ENCODE measurements around the gene APBB2. TPM values are rescaled to one million over a fixed set of nuclear protein-coding genes. Genes with fewer than 3 reads are reported as not detected.

Gene APBB2
- total RNA-seq, 1 donor from 2014 or later: 23.9 TPM

DNA sequence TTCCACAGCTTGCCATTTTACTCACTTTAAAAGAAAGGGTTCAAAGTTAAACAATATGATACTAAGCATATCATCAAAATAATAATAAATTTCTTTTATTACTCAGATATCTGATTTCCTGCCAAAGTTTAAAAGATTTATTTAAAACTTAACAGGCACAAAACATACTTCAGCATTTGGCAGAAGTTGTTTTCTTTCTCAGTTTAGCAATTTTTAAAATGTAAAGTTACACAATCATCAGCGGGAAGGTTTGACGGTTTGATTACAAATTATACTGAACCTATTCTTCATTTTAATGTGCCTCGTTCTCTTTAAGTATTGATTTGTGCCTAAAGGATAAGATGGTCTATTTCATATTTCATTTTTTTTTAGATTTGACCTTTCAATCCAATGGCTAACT, 227.2 kb downstream of the APBB2 start:
- intact Hi-C loops (cut with micrococcal nuclease): no loop called here
- no peak for ATAC-seq
- no peak for DNase-seq

- DNase-seq (no peak), ATAC-seq (no peak)
- intact Hi-C loops (cut with micrococcal nuclease): no loop called here
These were observed 228.0 kb downstream of the APBB2 start for GRCh38 chr4:40986375-40986774.

DNA sequence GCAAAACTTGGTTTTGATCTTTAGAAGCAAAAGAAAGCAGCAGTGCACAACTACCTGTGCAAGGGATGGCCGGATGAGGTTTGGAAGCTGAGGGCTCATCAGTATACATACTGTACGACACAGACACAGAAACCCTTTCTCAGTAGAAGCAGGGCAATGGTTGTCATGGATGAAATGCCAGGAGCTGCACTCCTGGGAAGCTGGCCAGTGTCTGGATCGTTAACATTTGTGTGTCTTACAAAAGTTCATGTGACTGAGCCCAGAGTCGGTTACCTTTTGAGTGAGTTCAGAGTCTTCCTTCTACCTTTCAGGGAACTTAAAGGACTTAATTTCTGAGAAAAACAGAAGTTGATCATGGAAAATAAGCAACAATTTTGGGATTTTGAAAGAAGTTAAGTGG, 230.3 kb downstream of the APBB2 start:
- intact Hi-C loops (cut with micrococcal nuclease): no loop called here
- DNase-seq (no peak), ATAC-seq (peak; percentile 55)

DNA sequence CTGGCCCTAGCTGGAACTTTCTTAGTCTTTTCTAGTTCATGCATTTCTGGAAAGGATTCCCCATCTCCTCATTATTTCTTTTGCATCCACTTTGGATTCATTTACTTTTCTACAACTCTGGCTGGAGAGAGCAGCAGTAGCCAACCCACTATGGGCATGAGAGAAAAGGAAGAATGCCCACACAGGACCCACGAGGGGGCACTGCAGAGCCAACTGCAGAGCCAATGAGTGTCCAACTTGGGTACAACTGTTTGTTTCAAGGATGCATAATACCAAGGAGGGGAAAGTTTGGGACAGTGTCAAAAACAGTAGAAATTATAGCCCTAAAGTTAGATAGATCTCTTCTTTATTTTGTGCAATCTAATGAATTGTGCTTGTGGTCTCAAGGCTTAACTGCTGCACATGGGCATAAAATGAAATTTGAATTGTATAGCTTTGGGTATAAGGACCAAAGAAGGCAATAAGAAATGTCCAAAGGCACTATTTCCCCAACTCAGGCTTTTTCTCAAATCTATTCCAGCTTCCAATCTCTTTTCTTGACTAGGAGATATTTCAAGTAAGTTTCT, 233.9 kb downstream of the APBB2 start:
- intact Hi-C loops (cut with micrococcal nuclease): no loop called here
- DNase-seq (no peak), ATAC-seq (peak; percentile 35)

DNA sequence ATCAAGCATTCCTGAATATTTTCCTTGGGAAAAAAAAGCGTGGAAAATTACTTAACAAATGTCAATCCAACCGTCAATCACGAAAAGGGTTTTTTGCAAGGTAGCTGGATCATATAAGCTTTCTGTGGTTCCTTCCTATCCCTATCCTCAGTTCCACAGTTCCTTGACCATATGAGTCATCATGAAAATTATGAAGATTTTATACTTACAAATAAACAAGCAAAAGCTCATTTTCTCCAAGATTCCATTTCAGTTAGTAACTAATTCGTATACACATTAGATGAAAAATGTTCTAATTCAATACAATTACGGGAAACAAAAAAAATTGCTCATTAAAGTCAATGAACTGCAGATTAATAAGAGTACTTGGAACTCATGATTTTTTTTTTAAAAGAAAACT, 235.8 kb downstream of the APBB2 start:
- ATAC-seq (no peak), DNase-seq (no peak)
- intact Hi-C loops (cut with micrococcal nuclease): loop anchor here (2.0 to 10.0 kb wide), 2 partner anchors 54 to 234 kb away; no protein-coding TSS in a partner anchor

DNA sequence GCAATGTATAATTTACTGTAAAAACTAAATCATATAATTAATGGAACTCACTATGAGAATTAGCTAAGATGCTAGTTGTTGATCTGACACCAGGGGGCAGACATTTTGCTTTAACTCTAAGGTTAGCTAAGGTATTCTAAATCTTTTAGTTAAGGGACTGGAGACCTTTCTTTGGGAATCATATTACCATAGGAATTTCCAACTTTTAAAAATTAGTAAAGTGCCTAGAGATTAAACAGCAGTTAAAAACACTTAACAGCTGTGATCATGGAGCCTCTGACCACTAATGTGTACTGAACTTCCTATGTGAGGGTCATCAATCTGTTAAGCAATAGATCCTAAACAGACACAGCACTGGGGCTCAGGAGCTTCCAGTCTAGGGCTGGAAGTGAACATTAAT, 238.0 kb downstream of the APBB2 start:
- DNase-seq: no peak

DNA sequence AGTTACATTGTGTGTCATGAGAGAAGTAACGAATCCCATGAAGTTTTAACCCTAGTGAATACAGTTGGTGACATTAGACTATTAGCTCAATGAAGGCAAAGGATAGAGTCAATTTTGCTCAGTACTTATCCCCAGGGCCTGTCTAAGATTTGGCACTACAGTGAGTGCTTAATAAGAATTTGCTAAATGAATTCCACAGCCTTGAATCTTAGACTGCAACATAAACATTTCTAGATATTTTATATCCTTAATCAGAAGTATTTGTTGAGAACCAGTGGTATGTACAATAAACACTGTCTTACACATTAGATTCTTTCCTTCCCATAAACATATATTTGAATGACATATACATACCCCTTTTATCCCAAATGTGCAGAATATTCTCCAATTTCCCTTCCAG, 241.6 kb downstream of the APBB2 start:
- DNase-seq (no peak), ATAC-seq (no peak)
- intact Hi-C loops (cut with micrococcal nuclease): loop anchor here (10.0 kb wide), 1 partner anchor 48 kb away; no protein-coding TSS in a partner anchor

More for the DNA sequence above, 238.0 kb downstream of the APBB2 start:
- intact Hi-C loops (cut with micrococcal nuclease): loop anchor here (10.0 kb wide), 1 partner anchor 52 kb away; no protein-coding TSS in a partner anchor
- peak; percentile 55 for ATAC-seq

- ATAC-seq (no peak), DNase-seq (no peak)
- intact Hi-C loops (cut with micrococcal nuclease): loop anchor here (10.0 kb wide), 1 partner anchor 47 kb away; no protein-coding TSS in a partner anchor
These were observed 243.0 kb downstream of the APBB2 start for GRCh38 chr4:40971338-40971737.

GRCh38 chr4:40969501-40969900, 244.8 kb downstream of the APBB2 start:
- ATAC-seq (no peak), DNase-seq (no peak)
- intact Hi-C loops (cut with micrococcal nuclease): no loop called here

- intact Hi-C loops (cut with micrococcal nuclease): no loop called here
These were observed 246.8 kb downstream of the APBB2 start for GRCh38 chr4:40967550-40967949.

DNA sequence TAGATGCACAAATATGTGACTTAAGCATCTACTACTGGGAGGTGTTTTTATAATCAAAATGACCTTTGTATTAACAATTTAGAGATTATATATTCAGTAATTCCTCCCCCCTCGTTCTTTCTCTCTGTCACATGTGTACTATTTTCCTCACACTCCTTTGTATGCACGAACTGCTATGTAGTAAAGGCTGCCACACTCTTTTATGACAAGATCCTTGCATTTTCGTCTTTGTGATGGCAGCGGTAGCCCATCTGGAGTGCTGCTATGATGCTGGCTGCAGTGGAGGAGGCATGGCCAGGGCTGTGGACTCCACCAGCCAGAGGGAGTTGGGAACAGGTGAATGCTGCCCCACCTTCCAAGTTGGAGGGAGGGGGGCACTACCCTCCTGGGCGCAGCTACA, 248.3 kb downstream of the APBB2 start:
- intact Hi-C loops (cut with micrococcal nuclease): no loop called here
- no peak for ATAC-seq
- DNase-seq: no peak

More at GRCh38 chr4:40967550-40967949, 246.8 kb downstream of the APBB2 start:
- DNase-seq (no peak), ATAC-seq (no peak)

DNA sequence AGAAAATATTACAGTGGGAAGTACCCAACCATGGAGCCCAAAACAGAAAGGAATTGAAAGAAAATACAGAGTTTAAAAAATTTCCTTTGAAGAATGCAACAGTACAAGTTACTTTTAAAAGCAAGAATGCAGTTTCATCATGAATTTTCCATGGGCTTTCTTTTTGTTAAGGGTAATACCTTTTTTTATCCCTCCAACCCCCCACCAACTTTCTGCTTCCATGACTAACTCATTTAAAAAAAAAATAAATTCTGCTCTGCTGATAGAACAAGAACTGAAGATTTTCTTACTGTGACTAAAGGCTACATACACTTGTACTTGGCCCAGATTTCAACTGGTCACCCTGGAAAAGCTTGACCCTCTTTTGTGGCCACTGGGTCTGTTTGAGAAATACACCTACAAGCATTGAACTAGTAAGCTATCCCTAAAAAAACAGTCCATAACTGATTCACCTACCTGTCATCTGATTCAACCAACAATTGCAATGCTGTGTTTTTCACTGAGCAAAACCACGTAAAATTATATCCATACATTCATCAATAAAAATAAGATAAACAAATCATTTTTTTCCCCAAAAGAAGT, 250.4 kb downstream of the APBB2 start:
- no peak for DNase-seq

GRCh38 chr4:40962551-40963180, 251.7 kb downstream of the APBB2 start:
- DNase-seq: no peak
- intact Hi-C loops (cut with micrococcal nuclease): no loop called here
- ATAC-seq: peak; percentile 26

More for the DNA sequence above, 250.4 kb downstream of the APBB2 start:
- ATAC-seq: no peak
- intact Hi-C loops (cut with micrococcal nuclease): no loop called here

GRCh38 chr4:40960941-40961340, 253.4 kb downstream of the APBB2 start:
- DNase-seq: no peak
- intact Hi-C loops (cut with micrococcal nuclease): no loop called here
- ATAC-seq: no peak

DNA sequence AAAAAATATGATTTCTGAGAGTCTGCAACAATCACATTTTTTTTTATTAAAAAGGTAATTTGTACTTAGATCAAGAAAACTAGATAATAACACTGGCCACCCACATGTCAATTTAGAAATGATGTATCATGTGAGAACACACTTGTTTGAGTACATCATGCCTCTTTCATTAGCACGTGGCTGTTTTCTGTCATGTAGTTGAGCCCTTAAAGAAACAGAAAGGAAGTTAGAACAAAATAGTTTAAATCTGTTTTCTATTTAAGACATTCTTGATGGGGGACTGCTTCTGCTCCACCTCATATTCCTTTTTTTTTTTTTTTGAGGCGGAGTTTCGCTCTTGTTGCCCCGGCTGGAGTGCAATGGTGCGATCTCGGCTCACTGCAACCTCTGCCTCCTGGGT, 257.1 kb downstream of the APBB2 start:
- DNase-seq (no peak), ATAC-seq (no peak)
- intact Hi-C loops (cut with micrococcal nuclease): no loop called here

- DNase-seq: no peak
- intact Hi-C loops (cut with micrococcal nuclease): no loop called here
- no peak for ATAC-seq
These were observed 257.6 kb downstream of the APBB2 start for GRCh38 chr4:40956721-40957255.

- intact Hi-C loops (cut with micrococcal nuclease): no loop called here
- DNase-seq: no peak
- peak; percentile 82 for ATAC-seq
These were observed 260.2 kb downstream of the APBB2 start for GRCh38 chr4:40954088-40954668.

- intact Hi-C loops (cut with micrococcal nuclease): no loop called here
- peak; percentile 55 for DNase-seq
- ATAC-seq: peak; percentile 87
These were observed 260.9 kb downstream of the APBB2 start for GRCh38 chr4:40953283-40954087.

DNA sequence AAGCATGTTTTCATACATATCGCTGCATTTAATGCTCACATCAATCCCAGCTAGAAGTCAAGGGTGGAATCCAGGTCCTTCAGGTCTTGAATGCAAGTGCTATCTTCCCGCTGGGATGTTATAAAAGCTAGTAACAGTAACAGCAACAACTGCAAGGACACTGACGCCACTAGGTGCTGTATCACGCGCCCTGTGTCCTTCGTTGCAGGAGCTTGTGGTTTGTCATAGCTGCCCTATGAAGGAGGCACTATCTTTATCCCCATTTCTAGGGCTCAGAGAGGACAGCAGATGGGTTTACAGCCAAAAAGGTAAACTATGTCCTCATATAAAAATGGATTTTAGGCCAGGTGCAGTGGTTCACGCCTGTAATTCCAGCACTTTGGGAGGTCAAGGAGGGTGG, 261.7 kb downstream of the APBB2 start:
- intact Hi-C loops (cut with micrococcal nuclease): no loop called here
- ATAC-seq (no peak), DNase-seq (no peak)

Data from left ventricle myocardium superior (tissue), 1 donor.